Stimulated activated CD8-positive, alpha-beta memory T cell treated with anti-CD3 and anti-CD28 coated beads, Interleukin-15, amount 100 ng/mL, for 48 hours (primary cell): ENCODE data around the gene IFITM10.
"Not testable (repeated sequence)": the region's sequence is repeated elsewhere in the genome, so short reads cannot be mapped to it uniquely, and the experiment has no call there.

ENCODE experiments used
- DNase-seq, 2 donors: peaks; one replicate each; pipeline ENCODE4 v3.0.0-alpha.2; 2020; ENCODE audit warnings: low read depth in 2 of 2

IFITM10 gene

GRCh38 chr11:1691878-1692707, 58.3 kb downstream of the IFITM10 start:
- DNase-seq, result no peak

DNA sequence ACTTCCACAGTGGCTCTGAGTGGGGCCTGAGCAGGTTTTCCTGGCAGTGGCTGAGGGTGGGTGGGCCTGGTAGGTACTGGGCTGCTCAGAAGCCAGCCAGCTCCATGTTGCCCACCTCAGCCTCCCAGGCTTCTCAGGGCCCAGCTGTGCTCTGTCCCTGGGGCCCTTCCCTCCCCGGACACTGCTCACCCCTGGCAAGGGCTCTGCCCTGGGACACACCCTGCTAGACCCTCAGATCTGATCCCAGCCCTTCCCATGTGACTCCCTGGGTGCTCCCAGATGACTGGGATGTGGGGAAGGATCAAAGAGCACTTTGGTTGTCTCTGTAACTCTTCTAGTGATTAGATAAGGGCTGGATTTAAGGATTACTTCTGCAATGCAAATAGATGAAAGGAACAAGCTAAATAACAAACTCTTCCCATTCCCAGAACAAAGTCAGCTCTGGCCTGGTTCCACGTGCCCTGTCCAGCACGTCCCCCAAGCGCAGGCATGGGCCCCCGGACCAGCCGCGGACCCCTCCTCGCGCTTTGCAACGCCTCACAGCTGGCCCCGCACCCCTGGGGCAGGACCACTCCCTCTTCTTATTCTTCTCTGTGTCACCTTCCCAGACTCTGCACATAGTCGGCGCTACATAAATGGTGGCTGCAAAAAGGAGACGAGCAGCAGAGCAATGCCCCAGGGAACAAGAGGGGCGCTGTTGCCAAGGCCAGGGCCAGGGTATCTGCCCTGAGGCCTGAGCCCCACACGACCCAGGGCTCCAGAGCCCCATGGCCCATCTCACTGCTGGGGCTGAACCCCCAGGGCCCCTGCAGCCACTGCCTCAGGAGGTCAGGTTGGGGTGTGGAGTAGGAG, 59.1 kb downstream of the IFITM10 start:
- DNase-seq, result no peak

DNA sequence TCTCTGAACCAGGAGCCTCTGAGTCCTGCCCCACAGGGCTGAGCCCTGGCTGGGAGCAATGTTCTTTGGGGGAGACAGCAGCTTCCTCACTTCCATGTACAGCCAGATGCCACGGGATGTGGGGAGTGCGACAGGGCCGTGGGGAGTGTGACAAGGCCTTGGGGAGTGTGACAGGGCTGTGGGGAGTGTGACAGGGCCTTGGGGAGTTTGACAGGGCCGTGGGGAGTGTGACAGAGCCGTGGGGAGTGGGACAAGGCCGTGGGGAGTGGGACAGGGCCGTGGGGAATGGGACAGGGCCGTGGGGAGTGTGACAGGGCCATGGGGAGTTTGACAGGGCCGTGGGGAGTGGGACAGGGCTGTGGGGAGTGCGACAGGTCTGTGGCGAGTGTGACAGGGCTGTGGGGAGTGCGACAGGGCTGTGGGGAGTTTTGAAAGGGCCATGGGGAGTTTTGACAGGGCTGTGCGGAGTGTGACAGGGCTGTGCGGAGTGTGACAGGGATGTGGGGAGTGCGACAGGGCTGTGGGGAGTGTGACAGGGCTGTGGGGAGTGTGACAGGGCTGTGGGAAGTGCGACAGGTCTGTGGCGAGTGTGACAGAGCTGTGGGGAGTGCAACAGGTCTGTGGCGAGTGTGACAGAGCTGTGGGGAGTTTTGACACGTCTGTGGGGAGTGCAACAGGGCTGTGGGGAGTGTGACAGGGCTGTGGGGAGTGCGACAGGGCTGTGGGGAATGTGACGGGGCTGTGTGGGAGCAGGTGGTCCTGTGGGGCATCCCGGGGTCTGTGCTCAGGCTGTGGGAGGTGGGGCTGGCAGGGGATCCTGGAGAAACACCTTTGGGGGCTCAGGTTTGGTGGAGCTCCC, 60.0 kb downstream of the IFITM10 start:
- DNase-seq, result no peak

DNA sequence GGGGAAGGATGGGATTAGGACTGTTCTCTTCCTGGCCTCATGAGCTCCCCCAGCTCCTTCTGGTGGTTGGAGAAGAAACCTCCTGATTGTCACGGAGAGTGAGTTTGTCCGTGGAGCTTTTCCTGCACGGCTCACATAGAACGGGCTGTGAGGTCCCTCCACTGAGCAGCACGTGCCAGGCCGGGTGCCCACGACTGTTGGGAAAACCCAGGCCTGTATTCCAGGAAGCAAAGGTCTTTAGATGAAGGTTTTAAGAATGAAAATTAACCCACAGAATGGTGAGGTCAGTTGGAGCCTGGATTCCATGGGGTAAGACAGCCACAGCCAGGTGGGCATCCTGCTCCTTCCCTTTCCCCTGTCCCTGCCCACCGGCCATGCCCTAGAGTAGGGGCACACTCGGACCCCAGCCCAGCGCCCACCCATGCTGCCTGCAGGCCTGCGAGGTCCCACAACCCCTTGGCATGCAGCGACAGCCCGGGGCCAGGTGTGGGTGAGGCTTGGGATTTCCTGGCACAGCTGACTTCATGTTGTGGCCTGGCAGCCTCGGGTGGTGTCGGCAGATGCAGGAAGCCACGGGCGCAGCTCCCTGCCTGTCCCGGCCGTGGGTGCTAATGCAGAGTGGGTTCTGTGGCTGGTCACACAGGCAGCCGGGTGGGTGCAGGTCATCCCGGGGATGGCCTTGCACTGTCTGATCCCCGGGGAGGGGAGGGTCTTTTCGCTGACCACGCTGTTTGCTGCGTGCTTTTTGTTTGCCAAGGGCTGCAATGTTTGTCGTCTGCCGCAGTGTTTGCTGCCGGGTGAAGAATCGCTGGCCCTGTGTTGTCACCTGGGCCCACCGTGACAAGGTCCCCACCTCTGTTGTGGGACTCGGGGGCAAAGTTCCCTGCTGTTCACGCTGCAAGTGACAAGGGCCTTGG, 60.9 kb downstream of the IFITM10 start:
- DNase-seq, result not testable (repeated sequence)

DNA sequence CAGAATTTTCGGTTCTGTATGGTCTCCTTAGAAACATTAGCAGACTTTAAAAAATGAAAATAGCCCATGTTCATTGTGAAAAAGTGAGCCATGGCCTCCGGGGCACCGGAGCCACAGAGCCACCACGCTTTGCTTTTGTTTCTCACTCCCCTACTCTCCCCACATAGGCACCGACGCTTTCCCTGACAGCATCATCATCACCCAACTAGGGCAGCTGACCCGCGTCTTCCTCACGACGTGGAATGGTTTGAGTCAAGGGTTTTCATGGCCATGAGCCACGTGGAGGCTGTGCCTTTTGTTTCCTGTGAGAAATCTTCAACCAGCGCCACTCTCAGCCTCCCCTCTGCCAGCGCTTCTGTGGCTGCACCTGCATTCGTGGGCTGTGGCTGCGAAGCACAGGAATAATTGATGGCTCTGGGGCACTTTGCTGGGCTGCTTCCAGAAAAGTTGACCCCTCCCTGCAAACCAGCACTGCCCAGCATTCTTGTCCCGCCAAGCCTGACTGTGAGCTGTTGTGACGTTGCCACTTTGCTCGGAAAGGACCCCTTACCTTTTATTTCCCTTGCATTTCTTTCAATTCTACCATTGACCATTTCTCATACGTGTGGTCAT, 62.0 kb downstream of the IFITM10 start:
- not testable (repeated sequence) for DNase-seq

DNA sequence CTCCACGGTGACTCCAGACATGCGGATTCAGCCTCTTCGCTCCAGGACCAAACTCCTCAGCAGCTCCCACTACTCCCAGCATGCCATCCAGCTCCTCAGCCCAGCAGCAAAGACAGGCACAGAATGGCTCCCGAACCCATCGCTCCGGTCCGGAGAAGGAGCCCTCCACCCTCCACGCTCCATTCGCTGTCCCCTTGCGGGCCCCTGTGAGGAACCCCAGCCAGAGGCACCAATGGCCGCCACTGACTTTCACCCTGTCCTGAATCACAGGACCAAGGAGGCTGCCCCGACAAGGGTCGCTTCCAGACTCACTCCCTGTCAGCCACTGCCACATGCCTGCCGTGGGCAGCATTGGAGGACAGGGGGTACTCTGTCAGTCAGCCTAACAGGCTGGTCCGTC, 64.2 kb downstream of the IFITM10 start:
- DNase-seq, result not testable (repeated sequence)

- not testable (repeated sequence) for DNase-seq
These were observed 65.2 kb downstream of the IFITM10 start for GRCh38 chr11:1684886-1685874.

DNA sequence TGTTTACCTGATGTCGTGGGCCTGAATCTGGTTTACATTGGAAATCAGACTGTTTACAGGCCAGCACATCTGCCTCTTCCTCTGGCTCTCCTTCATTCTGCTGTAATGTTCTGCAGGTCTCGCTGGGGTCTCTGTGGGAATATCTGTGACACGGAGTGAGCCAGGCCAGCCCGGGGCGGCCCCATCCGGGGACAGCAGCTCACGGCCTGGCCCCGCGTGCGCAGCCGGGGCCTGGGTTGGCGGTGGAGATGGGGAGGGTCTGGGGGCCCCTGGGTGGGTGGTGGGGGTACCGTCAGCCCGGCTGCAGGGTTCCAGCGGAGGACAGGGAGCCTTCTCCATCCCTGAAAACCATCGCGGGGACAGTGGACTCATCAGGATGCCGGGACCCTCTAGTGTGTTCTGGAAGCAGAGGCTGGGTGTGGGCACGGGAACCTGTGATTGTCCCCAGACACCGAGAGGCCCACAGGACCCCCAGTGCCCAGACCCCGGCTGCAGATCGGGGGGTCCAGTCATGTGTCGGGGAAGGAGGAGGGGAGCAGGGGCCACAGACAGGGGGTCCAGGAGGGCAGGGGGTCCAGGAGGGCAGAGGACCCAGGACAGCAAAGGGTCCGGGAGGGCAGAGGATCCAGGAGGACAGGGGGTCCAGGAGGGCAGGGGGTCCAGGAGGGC, 66.4 kb downstream of the IFITM10 start:
- DNase-seq, result not testable (repeated sequence)

- DNase-seq, result not testable (repeated sequence)
These were observed 67.2 kb downstream of the IFITM10 start for GRCh38 chr11:1683216-1683615.
